ENCODE results near the gene LCOR. TPM values are rescaled to one million over a fixed set of nuclear protein-coding genes. Genes with fewer than 3 reads are reported as not detected.
"Not testable (repeated sequence)": the region's sequence is repeated elsewhere in the genome, so short reads cannot be mapped to it uniquely, and the experiment has no call there.

Gene LCOR
- total and polyA plus RNA-seq, 9 of the 15 experiments (the other 6 are each of a cell fraction or from before 2014, with no cell fraction given), result 3.6 to 25.2 (median 14.4) TPM

DNA sequence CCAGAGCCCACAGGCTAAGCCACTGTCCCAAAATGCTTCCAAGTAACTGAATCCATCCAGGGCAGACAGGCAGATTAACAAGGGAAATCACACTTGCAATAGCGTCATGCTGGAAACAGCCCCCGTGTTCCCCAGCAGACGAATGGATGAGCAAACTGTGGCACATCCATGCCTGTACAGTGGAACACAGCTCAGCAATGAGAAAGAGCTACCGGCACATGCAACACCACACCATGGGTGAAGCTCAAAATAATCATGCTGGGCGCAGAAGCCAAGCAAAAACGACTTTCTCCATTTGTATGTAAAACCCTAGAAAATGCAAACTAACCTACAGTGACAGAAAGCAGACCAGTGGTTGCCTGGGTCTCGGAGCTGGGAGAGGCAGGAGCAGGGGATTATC is 200.5 kb downstream of the LCOR start (continued):
- TF ChIP-seq ZNF444 (CRISPR knock-in tag; IDR thresholded peaks at IDR 0.05), result no peak

- H3K27ac ChIP-seq (ENCODE audit: extremely low read depth, low read depth, low read length); H3K4me1 ChIP-seq (replicated peaks in 1 of 2; ENCODE audit: control insufficient read depth in 2 of 2, insufficient read depth in 2 of 2, low read length in 2 of 2); H3K4me2 ChIP-seq (ENCODE audit: insufficient read depth, low read length); H4K20me1 ChIP-seq (replicated peaks; ENCODE audit: control insufficient read depth, insufficient read depth, low read length); DNase-seq (ENCODE audit: extremely low read depth in 1 of 4, low spot score in 3 of 4); H3K9me1 ChIP-seq (ENCODE audit: control insufficient read depth, insufficient read depth, low read length); H3K79me2 ChIP-seq (ENCODE audit: control insufficient read depth, insufficient read depth, low read length); H3K4me3 ChIP-seq; ATAC-seq; H3K9me3 ChIP-seq (replicated peaks; ENCODE audit: control insufficient read depth, insufficient read depth, low read depth, low read length); intact Hi-C loops (cut with micrococcal nuclease); H2AFZ ChIP-seq (ENCODE audit: low read depth, low read length); H3K9ac ChIP-seq (ENCODE audit: insufficient read depth in 1 of 2, low read depth in 2 of 2, low read length in 2 of 2); BruUV-seq (replicated peaks); H3K36me3 ChIP-seq (ENCODE audit: control insufficient read depth, insufficient read depth, low read length); FAIRE-seq: not testable (repeated sequence)
- in situ Hi-C loops (cut with MboI), result loop anchor here (10.0 kb wide), 1 partner anchor 389 kb away; no protein-coding TSS in a partner anchor
- ChIA-PET CTCF (ENCODE audit: low intra/inter-chr PET ratio) (interaction anchor here (1.0 kb wide), 1 partner anchor 391 kb away, joined by 3 read pairs; no protein-coding TSS in a partner anchor), POLR2A (interaction anchor here (0.6 kb wide), 1 partner anchor 159 kb away, joined by 5 read pairs; no protein-coding TSS in a partner anchor)
- peaks cover 19 to 54% of the 10 kb centered on the region in 2 experiments; a peak in 4 of 5 replicates for H3K27me3 ChIP-seq (ENCODE audit: control insufficient read depth in 2 of 2, insufficient read depth in 2 of 2, low read length in 2 of 2)
- 7% methylated on average over 7 of the region's 9 CpGs for WGBS (ENCODE audit: insufficient coverage, low coverage, missing lambda C conversion rate)
Observed at GRCh38 chr10:97033841-97034240, 201.7 kb downstream of the LCOR start.

DNA sequence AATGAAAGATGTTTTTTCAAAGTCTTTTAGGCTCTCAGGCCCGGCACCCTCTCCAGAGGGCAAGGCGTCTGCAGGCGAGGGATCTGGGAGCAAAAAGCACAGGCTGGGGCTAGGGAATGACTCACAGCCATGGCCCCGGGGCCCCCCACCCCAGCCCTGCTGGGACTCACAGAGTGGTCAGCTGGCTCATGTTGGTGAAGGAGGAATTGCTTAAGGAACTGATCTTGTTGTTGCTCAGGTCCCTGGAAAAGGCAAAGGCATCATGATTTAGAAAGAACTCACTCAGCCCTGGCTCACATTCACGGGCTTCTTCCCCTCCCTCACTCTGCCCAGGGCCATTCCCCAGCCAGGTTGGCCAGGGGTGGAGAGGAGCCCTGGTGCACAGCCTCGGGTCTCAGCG is 202.2 kb downstream of the LCOR start:
- POLR2A ChIA-PET, result no interaction called here
- intact Hi-C loops (cut with micrococcal nuclease), result no loop called here
- CTCF ChIA-PET (ENCODE audit: low intra/inter-chr PET ratio), result interaction anchor here (0.6 to 1.0 kb wide), 2 partner anchors 391 to 659 kb away, joined by 3 read pairs; no protein-coding TSS in a partner anchor
- TF ChIP-seq ZNF395 (CRISPR knock-in tag; IDR thresholded peaks at IDR 0.05), result no peak
- TF ChIP-seq THAP12 (CRISPR knock-in tag; IDR thresholded peaks at IDR 0.05), result no peak
- TF ChIP-seq EZH2 (IDR thresholded peaks at IDR 0.05; ENCODE audit: borderline replicate concordance, low read depth, low read length), result no peak

More for the DNA sequence above, 202.2 kb downstream of the LCOR start:
- Histone ChIP-seq H3K4me2 (ENCODE audit: insufficient read depth, low read length) (no peak overlapping the region), H3K36me3 (ENCODE audit: control insufficient read depth, insufficient read depth, low read length) (no peaks in the 10 kb centered on the region), H3K27ac (ENCODE audit: extremely low read depth, low read depth, low read length) (no peak overlapping the region), H4K20me1 (replicated peaks; ENCODE audit: control insufficient read depth, insufficient read depth, low read length) (no peaks in the 10 kb centered on the region), H3K9me3 (replicated peaks; ENCODE audit: control insufficient read depth, insufficient read depth, low read depth, low read length) (no peaks in the 10 kb centered on the region), H3K4me1 (replicated peaks in 1 of 2; ENCODE audit: control insufficient read depth in 2 of 2, insufficient read depth in 2 of 2, low read length in 2 of 2) (peaks cover 0 to 8% of the 10 kb centered on the region in 2 experiments; a peak in 2 of 5 replicates), H3K9ac (ENCODE audit: insufficient read depth in 1 of 2, low read depth in 2 of 2, low read length in 2 of 2) (no peak overlapping the region), H3K9me1 (ENCODE audit: control insufficient read depth, insufficient read depth, low read length) (no peaks in the 10 kb centered on the region), H2AFZ (ENCODE audit: low read depth, low read length) (no peak overlapping the region), H3K4me3 (no peak overlapping the region), H3K79me2 (ENCODE audit: control insufficient read depth, insufficient read depth, low read length) (no peaks in the 10 kb centered on the region), H3K27me3 (ENCODE audit: control insufficient read depth in 2 of 2, insufficient read depth in 2 of 2, low read length in 2 of 2) (peaks cover 19 to 52% of the 10 kb centered on the region in 2 experiments; a peak in 4 of 5 replicates)
- in situ Hi-C loops (cut with MboI), result loop anchor here (10.0 kb wide), 1 partner anchor 390 kb away; no protein-coding TSS in a partner anchor
- DNase-seq (ENCODE audit: extremely low read depth in 1 of 4, low spot score in 3 of 4), result no peak
- no TSS peak for BruUV-seq (replicated peaks)
- FAIRE-seq, result no peak
- ATAC-seq, result no peak
- WGBS (ENCODE audit: insufficient coverage, low coverage, missing lambda C conversion rate), result 4% methylated on average over 6 of the region's 7 CpGs
